KOPT-K1 (cell line): ENCODE results near the gene ATP8B3.

ENCODE experiments used
- H3K27ac ChIP-seq: fragments of 200-600 bp; sonication (generic); 2 replicates; pipeline ENCODE4 v1.5.1; 2016; ENCODE audit warnings: antibody characterized with exemption, mild to moderate bottlenecking, low read depth, low read length; ENCODE audit not compliant: poor library complexity, severe bottlenecking
- H3K36me3 ChIP-seq: fragments of 200-600 bp; sonication (generic); 2 replicates; pipeline ENCODE4 v1.5.1; 2017; ENCODE audit warnings: antibody characterized with exemption, mild to moderate bottlenecking, low read length, moderate library complexity; ENCODE audit not compliant: insufficient read depth
- H3K9me3 ChIP-seq: fragments of 200-600 bp; sonication (generic); 2 replicates; pipeline ENCODE4 v1.5.1; 2017; ENCODE audit warnings: antibody characterized with exemption, low read length, mild to moderate bottlenecking; ENCODE audit not compliant: insufficient read depth, poor library complexity, severe bottlenecking

ATP8B3 gene

GRCh38 chr19:1782521-1782920 lies 29.6 kb downstream of the ATP8B3 start:
- Histone ChIP-seq H3K27ac (no peak overlapping the region), H3K36me3 (no peaks in the 10 kb centered on the region), H3K9me3 (peaks cover 9% of the 10 kb centered on the region)

GRCh38 chr19:1780272-1780958 lies 31.7 kb downstream of the ATP8B3 start:
- no peak overlapping the region for H3K27ac ChIP-seq
- H3K36me3 ChIP-seq: no peaks in the 10 kb centered on the region
- H3K9me3 ChIP-seq: peaks cover 10% of the 10 kb centered on the region

GRCh38 chr19:1779574-1779973 lies 32.5 kb downstream of the ATP8B3 start:
- Histone ChIP-seq H3K27ac (no peak overlapping the region), H3K36me3 (no peaks in the 10 kb centered on the region), H3K9me3 (peaks cover 19% of the 10 kb centered on the region)

- H3K27ac ChIP-seq: no peak overlapping the region
- H3K9me3 ChIP-seq: peaks cover 17% of the 10 kb centered on the region
- H3K36me3 ChIP-seq: no peaks in the 10 kb centered on the region
These were observed 34.9 kb downstream of the ATP8B3 start for GRCh38 chr19:1777149-1777548.

- no peak overlapping the region for H3K27ac ChIP-seq
- H3K9me3 ChIP-seq: peaks cover 13% of the 10 kb centered on the region
- H3K36me3 ChIP-seq: no peaks in the 10 kb centered on the region
These were observed 35.4 kb downstream of the ATP8B3 start for GRCh38 chr19:1776606-1777147.

- no peak overlapping the region for H3K27ac ChIP-seq
- H3K9me3 ChIP-seq: peaks cover 17% of the 10 kb centered on the region
- H3K36me3 ChIP-seq: no peaks in the 10 kb centered on the region
These were observed 36.0 kb downstream of the ATP8B3 start for GRCh38 chr19:1775951-1776605.

GRCh38 chr19:1774989-1775772 lies 36.9 kb downstream of the ATP8B3 start:
- no peak overlapping the region for H3K27ac ChIP-seq
- H3K36me3 ChIP-seq: no peaks in the 10 kb centered on the region
- H3K9me3 ChIP-seq: peaks cover 26% of the 10 kb centered on the region

GRCh38 chr19:1773184-1773583 lies 38.9 kb downstream of the ATP8B3 start:
- Histone ChIP-seq H3K9me3 (peaks cover 30% of the 10 kb centered on the region), H3K36me3 (no peaks in the 10 kb centered on the region), H3K27ac (no peak overlapping the region)

GRCh38 chr19:1770866-1771576 lies 41.1 kb downstream of the ATP8B3 start:
- H3K9me3 ChIP-seq: peaks cover 30% of the 10 kb centered on the region

GRCh38 chr19:1769645-1769985 lies 42.5 kb downstream of the ATP8B3 start:
- Histone ChIP-seq H3K9me3 (peaks cover 20% of the 10 kb centered on the region), H3K36me3 (no peaks in the 10 kb centered on the region), H3K27ac (no peak overlapping the region)

More at GRCh38 chr19:1770866-1771576, 41.1 kb downstream of the ATP8B3 start:
- Histone ChIP-seq H3K36me3 (no peaks in the 10 kb centered on the region), H3K27ac (no peak overlapping the region)

- Histone ChIP-seq H3K27ac (no peak overlapping the region), H3K36me3 (no peaks in the 10 kb centered on the region), H3K9me3 (peaks cover 20% of the 10 kb centered on the region)
These were observed 43.0 kb downstream of the ATP8B3 start for GRCh38 chr19:1768918-1769644.

- no peaks in the 10 kb centered on the region for H3K36me3 ChIP-seq
- H3K9me3 ChIP-seq: peaks cover 20% of the 10 kb centered on the region
- no peak overlapping the region for H3K27ac ChIP-seq
These were observed 43.8 kb downstream of the ATP8B3 start for GRCh38 chr19:1768248-1768647.

- H3K27ac ChIP-seq: no peak overlapping the region
These were observed 44.6 kb downstream of the ATP8B3 start for GRCh38 chr19:1767464-1767933.

GRCh38 chr19:1766800-1767352 lies 45.2 kb downstream of the ATP8B3 start:
- Histone ChIP-seq H3K36me3 (no peaks in the 10 kb centered on the region), H3K9me3 (peaks cover 20% of the 10 kb centered on the region), H3K27ac (no peak overlapping the region)

More at GRCh38 chr19:1767464-1767933, 44.6 kb downstream of the ATP8B3 start:
- Histone ChIP-seq H3K9me3 (peaks cover 20% of the 10 kb centered on the region), H3K36me3 (no peaks in the 10 kb centered on the region)
